ENCODE measurements around the gene FZD8.

FZD8 gene

DNA sequence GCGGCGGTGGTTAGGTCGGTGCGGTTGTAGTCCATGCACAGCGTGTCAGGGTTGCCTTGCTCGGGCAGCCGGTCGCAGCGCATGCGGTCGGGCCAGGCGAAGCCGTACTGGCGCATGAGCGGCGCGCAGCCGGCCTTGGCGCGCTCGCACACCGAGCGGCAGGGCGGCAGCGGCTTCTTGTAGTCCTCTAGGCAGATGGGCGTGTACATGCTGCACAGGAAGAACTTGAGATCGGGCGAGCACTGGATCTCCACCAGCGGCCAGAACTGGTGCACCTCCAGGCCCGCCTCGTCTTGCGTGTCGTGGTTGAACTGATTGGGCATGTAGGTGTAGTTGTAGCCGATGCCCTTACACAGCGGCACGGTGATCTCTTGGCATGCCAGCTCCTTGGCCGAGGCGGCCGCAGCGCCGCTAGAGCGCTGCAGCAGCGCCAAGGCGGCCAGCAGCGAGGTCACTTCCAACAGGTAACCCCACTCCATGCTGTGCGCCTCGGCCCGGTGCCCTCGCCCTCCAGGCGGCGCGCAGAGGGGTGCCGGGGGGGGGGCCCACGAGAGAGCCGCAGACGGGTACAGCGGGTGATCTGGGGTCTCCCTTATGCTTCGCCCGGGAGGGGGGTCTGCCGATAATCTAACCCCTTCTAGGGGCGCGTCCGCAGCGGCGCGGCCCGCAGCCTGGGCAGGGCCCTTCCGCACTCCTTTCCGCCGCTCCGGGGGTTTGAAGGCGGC is 983 bp downstream of the FZD8 start:
- peak; percentile 77 for DNase-seq (ENCODE audit: low spot score)

DNA sequence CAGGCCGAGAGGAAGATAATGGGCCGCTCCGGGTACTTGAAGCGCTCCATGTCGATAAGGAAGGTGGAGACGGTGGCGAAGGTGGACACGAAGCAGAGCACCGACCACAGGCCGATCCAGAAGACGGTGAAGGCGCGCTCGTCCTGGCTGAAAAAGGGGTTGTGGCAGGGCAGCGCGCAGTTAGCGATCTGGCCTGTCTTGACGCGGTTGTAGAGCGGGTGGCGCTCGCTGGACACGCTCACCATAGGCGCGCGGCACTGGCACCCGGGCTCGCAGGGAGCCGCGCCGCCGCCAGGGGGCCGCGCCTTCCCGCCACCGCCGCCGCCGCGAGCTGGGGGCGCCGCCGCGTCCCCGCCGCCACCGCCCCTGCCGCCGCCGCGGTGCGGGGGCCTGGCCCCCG is 1.6 kb downstream of the FZD8 start:
- DNase-seq (ENCODE audit: low spot score), result peak; percentile 88

DNA sequence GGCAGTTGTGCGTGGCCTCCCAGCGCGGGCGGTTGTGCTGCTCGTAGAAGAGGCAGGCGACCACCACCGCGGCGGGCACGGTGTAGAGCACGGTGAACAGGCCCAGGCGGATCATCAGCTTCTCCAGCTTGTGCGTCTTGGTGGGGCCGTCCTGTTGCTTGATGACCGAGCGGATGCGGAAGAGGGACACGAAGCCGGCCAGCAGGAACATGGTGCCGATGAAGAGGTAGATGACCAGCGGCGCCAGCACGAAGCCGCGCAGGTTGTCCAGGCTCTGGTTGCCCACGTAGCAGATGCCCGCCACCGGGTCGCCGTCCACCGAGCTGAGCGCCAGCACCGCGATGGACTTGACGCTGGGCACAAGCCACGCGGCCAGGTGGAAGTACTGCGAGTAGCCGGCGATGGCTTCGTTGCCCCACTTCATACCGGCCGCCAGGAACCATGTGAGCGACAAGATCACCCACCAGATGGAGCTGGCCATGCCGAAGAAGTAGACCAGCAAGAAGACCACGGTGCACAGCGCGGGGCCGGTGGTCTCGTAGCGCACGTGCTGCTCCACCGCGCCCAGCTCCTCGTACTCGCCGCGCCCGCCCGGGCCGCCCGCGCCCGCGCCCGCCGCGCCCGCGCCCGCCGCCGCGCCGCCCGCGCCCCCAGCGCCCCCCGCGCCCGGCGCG is 2.2 kb downstream of the FZD8 start:
- DNase-seq (ENCODE audit: low spot score), result peak; percentile 18

DNA sequence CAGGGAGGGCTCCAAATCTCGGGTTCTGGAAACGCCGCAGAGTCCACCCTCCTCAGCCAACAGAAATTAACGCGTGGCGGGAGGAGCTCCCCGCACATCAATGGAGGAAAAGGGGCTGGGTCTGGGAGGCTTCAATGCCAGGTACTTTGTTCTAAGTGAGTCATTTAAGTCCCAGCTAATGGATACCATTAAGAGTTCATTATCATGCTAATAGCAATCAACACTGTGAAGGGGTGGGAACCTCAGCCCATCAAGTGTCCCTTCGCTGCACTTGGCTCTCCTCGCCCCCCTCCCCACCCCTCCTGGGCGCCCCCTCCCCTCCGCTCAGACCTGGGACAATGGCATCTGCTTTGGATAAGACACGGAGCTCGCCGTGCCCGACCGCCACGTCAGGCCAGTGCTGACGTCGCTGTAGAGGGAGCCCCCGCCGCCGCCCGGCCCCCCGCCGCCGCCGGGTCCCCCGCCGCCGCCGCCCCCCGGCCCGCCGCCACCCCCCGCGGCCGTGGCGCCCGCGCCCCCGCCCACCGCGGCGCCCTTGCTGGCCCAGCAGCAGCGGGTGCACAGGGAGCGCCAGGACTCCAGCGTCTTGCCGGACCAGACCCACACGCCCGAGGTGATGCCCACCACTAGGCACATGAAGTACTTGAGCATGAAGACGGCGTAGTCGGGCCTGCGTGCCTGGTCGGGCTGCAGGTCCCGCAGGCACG is 2.9 kb downstream of the FZD8 start:
- DNase-seq (ENCODE audit: low spot score), result no peak

DNA sequence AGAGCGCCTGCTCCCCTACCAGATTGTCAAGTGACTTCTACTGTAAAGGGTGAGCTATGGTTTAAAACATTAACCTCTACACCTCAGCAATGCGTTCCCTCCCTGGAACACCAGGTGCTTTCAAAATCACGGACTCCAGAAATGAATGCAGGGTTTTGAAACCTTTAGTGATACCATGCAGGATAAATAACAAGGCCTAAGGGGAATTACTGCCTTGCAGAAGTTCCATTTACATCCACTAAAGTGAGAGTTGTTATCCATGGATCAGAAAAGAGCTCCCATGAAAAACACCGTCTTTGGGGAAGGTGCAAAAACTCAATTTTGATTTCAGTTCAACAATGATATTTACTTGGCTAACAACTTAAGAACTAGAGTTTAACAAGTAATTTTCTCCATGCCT is 4.0 kb downstream of the FZD8 start:
- no peak for DNase-seq (ENCODE audit: low spot score)

DNA sequence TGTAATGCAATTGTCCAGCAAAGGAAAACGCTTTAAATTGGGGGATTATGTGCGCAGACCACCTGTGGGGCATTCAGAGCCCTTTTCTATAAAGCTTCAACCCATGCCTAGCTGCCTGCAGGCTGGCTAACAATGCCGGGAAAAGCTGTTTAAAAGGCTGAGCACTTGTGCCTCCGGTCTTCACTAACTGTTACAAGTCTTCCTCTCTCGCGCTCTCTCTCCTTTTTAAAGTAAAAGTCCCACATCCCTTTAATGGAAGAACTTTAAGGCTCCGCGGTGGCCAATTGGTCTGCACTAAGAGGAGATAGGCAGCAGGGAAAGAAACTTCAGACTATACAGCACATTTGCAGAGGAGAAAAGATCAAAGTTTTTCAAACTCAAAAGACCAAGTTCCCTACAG is 4.6 kb downstream of the FZD8 start:
- no peak for DNase-seq (ENCODE audit: low spot score)

DNA sequence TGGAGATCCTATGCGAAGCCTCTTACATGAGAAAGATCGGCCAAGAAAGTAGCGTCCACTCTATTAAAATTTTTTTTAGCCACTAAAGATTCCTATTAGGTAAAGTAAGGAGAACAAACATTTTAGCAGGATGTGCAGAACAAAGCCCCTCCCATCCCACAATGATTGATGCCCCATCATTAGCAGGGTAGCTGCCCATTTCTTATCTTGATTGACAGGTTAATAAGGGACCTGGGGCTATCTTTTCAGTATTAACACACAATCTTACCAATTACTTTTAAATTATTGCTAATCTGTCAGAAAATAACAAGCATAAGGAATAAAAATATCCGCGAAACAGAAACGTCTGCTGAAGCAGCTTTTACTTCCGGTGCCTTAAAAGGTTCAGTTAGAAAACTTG is 5.1 kb downstream of the FZD8 start:
- DNase-seq (ENCODE audit: low spot score), result no peak

DNA sequence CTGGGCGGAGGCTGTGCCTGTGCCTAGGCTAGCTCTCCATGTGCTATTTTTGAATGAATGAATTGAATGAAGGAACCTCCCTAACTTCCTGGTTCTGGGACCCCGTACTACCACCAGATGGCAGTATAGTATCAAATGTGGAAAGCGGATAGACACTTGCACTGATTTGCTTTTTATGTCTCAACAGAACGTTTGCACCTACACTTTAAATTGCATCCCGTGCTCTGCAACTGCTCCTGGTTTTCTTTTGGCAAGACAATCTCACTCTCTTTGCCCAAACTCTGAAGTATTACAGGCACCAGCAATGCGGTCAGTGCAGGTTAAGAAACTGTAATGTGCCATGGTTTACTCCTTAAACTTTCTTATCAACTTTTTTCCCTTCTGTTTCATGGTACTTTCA is 6.5 kb downstream of the FZD8 start:
- peak; percentile 63 for DNase-seq (ENCODE audit: low spot score)

DNA sequence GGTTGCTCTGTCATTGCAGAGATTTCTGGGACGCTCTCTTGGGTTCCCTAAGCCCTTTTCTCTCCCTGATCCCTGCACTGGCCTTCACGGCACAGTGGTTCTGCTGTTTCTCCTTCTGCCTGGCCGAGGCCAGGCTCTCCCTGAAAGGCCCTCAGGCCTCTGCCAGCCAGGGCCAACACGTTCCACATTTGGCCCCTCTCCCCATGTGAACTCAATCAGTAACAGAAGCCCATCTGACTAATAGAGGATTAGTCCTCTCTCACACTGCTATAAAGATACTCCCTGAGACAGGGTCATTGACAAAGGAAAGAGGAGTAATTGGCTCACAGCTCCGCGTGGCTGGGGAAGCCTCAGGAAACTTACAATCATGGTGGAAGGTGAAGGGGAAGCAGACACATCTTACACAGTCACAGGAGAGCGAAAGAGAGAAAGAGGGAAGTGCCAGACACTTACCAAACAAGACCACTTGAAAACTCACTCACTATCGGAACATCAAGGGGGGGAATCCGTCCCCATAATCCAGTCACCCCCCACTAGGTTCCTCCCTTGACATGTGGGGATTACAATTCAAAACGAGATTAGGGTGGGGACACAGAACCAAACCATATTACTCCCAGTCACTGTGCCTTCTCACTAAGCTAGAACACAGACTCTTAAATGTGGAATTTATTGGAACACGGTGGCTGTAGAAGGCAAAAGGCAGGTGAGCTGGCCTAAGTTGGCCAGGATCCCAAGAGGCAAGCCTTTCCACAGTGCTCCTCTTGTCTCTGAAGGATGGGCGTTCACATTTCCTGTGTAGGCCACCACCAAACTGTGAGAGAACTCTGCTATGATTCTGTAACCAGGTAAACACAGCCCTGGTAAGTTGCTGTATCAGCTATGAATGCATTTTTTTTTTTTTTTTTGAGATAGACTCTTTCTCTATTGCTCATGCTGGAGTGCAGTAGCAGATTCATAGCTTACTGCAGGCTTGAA is 8.8 kb downstream of the FZD8 start:
- no peak for DNase-seq (ENCODE audit: low spot score)

DNA sequence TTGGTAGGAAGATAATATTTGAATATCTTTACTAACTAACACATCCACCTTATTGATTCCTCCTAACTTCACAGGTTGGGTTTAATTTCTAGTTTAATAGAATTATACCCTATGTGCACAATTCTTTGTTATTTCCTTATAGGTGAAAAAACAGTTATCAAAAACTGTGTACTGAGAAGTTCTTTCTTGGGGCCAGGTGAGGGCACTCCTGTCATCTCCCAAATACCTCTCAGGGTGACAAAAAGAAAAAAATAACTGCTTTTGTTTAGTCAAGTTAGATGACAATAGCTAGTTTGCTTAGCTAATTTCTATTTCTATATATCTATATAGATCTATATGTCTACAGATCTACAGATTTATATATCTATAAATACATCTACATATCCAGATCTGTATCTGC is 10.1 kb downstream of the FZD8 start:
- DNase-seq (ENCODE audit: low spot score), result no peak

DNA sequence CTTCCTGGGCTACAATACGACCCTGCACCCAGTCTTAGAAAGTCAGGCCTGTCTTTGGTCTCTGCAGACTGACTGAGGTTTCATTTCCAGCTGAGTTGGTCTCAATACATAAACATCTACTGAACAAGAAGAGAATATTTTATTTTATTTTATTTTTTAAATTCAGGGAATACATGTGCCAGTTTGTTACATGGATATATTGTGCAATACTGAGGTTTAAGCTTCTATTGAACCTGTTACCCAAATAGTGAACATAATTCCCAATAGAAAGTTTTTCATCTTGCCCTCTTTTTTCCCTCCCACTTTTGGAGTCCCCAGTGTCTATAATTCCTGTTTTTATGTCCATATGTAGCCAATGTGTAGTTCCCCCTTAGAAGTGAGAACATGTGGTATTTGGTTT is 10.7 kb downstream of the FZD8 start:
- DNase-seq (ENCODE audit: low spot score), result no peak

DNA sequence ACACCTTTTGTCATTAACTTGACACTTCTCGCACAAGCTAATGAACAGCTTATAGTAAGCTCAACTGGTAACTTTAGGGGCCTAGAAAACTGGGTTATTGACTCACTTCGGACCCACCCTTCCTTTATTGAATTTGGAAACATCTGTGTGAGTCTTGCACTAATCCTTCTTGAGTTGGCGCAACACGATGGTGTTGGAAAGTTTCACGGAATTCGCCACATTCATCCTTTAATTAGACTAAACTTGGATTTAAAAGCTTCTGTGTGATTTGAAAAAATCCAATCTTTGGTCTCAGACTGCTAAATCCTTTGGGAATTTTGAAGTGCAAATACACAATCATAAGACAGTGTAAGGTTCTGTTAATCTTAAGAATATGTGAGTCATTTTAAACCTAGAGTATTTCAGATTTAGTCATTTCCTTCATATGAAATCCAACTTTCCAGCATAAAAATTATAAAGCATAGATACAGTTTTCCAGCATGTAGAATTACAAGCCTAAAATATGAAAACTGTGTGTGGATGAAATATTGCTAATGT is 15.1 kb downstream of the FZD8 start:
- DNase-seq (ENCODE audit: low spot score), result peak; percentile 50

DNA sequence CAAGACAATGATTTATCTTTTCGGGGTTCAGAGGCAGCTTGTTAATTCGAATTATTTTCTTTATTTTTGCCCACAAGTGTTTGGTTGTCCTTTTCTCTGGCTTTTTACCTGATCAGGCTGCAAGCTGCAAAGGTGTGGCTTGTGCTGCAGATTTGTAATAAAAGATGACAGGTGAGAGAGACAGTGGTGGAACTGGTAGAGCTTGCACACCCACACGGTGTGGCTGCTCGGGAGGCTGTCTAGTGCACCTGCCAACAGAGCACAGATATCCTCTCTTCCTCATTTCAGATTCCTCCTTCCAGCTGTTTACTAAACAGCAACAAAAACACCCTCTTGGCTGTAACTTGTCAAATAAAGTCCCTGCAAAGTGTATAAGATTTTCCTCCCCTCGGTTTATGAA is 27.8 kb downstream of the FZD8 start:
- no peak for DNase-seq (ENCODE audit: low spot score)

DNA sequence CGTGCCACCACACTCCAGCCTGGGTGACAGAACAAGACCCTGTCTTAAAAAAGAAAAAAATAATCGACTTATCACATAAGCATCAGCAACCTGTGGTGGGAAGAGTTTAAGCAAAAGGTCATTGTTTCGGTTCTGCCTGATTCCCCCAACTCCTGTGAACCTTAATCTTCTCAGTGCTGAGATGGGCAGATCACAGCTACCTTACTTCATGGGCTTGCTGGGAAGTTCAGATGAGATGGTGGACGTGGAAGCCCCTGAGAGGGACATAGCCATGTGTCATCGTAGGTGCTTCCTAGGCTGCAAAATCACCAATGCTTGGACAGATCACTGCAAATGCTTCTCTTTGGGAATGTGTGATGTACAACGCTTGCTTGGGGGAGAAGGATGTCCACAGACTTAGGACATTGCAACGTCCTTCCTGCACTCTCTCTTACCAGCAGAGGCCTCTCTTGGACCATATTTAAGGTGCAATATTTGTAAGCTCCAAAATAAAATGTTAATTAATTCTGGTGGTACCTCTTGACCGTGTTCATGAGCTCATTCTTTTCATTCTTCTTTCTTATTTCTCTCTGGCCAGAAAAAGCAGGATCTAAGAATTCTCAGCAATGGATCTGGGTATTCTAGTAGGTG is 28.4 kb downstream of the FZD8 start:
- peak; percentile 69 for DNase-seq (ENCODE audit: low spot score)

DNA sequence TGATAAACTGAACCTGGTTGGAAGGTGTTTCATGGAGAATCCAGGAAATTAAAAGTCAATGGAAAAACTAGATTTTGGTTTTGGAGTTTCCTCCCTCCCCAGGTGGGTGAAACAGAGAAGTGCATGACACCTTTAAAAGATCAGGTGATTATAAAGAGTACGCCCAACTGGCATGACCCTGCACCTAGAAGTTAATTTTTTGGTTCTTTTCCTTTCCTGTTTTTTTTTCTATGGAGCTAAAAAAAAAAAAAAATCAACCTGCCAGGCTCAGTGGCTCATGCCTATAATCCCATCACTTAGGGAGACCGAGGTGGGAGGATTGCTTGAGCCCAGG is 29.0 kb downstream of the FZD8 start:
- DNase-seq (ENCODE audit: low spot score), result no peak

DNA sequence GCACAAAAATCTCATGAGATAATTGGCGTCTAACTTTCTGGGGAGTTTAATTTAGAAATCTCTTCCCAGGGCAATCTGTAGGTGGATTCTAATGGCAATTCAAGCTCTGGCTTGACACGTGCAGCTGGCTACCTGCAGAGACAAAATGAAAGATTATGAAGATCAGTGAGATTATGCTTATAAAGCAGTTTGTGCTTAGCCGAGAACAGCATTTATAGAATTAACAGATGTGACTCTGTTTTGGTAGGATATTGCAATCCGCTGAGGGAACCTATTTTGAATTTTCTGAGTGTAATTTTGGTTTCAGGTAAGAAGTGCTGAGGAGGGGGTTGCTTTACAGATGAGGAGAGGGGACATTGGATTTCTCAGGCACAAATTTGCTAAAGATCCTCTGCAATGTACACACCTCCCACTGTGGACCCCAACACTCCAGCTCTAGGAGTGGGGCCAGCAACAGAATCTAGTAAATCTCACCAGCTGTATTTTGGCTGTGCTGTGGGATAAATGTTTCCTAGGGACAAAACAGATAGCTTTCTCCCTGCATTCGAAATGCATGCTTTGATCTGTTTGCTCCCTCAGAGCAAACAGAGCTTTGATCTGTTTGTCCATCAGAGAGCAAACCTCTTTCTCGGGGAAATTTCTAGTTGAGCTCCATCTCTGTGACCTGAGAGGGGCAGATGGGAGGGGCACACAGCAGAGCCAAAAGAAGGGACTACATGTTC is 29.6 kb downstream of the FZD8 start:
- DNase-seq (ENCODE audit: low spot score), result no peak

DNA sequence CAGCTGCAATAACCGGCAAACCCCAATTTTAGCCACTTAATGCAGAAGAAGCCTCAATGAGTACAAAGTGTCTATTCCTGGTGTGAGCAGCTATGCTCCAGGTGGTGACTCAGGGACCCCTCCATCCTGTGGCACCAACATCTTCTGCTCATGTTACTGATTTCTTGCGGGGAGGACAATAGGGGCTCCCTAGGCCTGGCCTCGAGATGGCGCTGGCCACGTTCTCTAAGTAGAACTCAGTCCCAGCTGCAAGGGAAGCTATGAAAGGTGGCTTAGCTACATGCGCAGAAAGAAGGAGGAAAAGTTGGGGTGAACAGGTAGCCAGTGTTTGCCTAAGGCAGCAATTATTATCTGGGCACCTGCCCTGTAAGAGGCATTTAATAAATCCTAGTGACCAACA is 30.3 kb downstream of the FZD8 start:
- DNase-seq (ENCODE audit: low spot score), result no peak

DNA sequence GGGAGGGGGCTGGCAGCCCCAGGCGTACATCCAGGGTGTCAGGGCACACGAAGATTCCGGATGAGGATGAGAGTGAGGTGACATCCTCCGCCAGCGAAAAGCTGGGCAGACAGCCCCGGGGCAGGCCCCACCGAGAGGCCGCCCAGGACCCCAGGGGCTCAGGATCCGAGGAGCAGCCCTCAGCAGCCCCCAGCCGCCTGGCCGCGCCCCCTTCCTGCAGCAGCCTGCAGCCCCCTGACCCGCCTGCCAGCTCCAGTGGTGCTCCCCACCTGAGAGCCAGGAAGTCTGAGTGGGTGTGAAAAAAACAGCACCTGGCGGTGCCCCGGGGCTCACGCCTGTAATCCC is 33.8 kb downstream of the FZD8 start:
- no peak for DNase-seq (ENCODE audit: low spot score)

DNA sequence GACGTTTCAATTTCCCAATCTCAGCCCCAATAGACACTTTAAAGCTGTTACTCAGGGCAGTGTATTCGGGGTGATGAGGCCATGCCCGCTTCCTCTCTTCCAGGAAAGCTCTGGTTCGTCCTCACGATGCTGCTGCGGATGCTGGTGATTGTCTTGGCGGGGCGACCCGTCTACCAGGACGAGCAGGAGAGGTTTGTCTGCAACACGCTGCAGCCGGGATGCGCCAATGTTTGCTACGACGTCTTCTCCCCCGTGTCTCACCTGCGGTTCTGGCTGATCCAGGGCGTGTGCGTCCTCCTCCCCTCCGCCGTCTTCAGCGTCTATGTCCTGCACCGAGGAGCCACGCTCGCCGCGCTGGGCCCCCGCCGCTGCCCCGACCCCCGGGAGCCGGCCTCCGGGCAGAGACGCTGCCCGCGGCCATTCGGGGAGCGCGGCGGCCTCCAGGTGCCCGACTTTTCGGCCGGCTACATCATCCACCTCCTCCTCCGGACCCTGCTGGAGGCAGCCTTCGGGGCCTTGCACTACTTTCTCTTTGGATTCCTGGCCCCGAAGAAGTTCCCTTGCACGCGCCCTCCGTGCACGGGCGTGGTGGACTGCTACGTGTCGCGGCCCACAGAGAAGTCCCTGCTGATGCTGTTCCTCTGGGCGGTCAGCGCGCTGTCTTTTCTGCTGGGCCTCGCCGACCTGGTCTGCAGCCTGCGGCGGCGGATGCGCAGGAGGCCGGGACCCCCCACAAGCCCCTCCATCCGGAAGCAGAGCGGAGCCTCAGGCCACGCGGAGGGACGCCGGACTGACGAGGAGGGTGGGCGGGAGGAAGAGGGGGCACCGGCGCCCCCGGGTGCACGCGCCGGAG is 34.4 kb downstream of the FZD8 start:
- peak; percentile 48 for DNase-seq (ENCODE audit: low spot score)

DNA sequence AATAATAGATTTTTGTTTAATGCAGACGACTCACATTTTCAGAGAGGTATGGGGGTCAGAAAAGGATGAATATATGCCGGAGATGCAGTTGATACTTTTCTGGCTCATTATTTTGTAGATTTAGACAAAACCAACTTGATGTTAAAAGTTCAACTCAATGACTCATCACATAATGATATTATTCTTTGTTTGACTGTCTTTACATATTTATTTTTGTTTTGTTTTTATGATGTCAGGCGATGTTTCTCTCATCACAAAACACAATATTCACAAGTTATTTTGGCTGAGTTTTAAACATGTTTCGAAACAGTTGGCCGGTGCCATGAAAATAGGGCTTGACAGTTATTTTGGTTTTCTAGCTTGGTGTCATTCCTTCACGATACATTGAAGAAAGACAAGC is 35.7 kb downstream of the FZD8 start:
- DNase-seq (ENCODE audit: low spot score), result peak; percentile 22
